Naive thymus-derived CD4-positive, alpha-beta T cell (primary cell): ENCODE data around the gene RAP1GAP. TPM values are rescaled to one million over a fixed set of nuclear protein-coding genes. Genes with fewer than 3 reads are reported as not detected.

Experiments
- polyA plus RNA-seq, 2 donors: library from polyadenylated mRNA; unstranded; fragments of 300-500 nt; fragmentation: Illumina TruSeq; gene quantifications; one replicate each; pipeline ENCODE4 v1.2.3, GENCODE V29; 2021
- total RNA-seq, 6 experiments: library from RNA in 5 of 6; stranded (reverse) in 5 of 6; gene quantifications; 1 replicate in 5 of 6; 2 replicates in 1 of 6; pipeline ENCODE4 v1.2.3 and lab custom pipeline; 2021 to 2026

The RAP1GAP gene
- total and polyA plus RNA-seq, 7 experiments from 2014 or later, result 0.16 to 1.4 (median 0.42) TPM; not detected in 3

Other genes starting within 250 kb of the RAP1GAP start
- gene NBPF3, start 229.2 kb downstream of the RAP1GAP start, total RNA-seq, result 10 to 100 TPM in 4 of 5 experiments, 1 to 10 TPM in 1; 5.6 to 18.1 (median 12.0) TPM
- gene NBPF3, start 229.2 kb downstream of the RAP1GAP start, polyA plus RNA-seq, result 1 to 10 TPM; 4.2 to 7.8 TPM
- not detected for gene ALPL, start 159.9 kb downstream of the RAP1GAP start, total RNA-seq
- not detected for gene ALPL, start 159.9 kb downstream of the RAP1GAP start, polyA plus RNA-seq
- 100 to 1,000 TPM in 2 of 5 experiments, 10 to 100 TPM in 3; 74.7 to 107 (median 83.9) TPM for gene USP48, start 113.8 kb upstream of the RAP1GAP start, total RNA-seq
- gene USP48, start 113.8 kb upstream of the RAP1GAP start, polyA plus RNA-seq, result 10 to 100 TPM; 34.8 to 39.1 TPM
- under 1 TPM in 2 of 5 experiments, not detected in 3; 0.66 to 0.86 TPM for gene LDLRAD2, start 142.9 kb upstream of the RAP1GAP start, total RNA-seq
- not detected for gene LDLRAD2, start 142.9 kb upstream of the RAP1GAP start, polyA plus RNA-seq